Ascending aorta (tissue), 2 donors: ENCODE measurements around the gene KLK12. TPM values are rescaled to one million over a fixed set of nuclear protein-coding genes. Genes with fewer than 3 reads are reported as not detected.

Experiments used
- DNase-seq, 2 donors: peaks; one replicate each; pipeline ENCODE4 v3.0.0-alpha.2; 2019; ENCODE audit warnings: low spot score in 2 of 2
- H3K27ac ChIP-seq, 2 donors: fragments of 200-600 bp; sonication (generic); one replicate each; pipeline ENCODE4 v1.5.1; 2016 to 2017; ENCODE audit warnings: mild to moderate bottlenecking in 1 of 2
- H3K27me3 ChIP-seq: fragments of 200-600 bp; sonication (generic); one replicate; pipeline ENCODE4 v1.5.1; 2017
- H3K36me3 ChIP-seq, 2 donors: fragments of 200-600 bp; sonication (generic); one replicate each; pipeline ENCODE4 v1.5.1; 2016
- H3K4me1 ChIP-seq, 2 donors: fragments of 200-600 bp; sonication (generic); one replicate each; pipeline ENCODE4 v1.5.1; 2016 to 2017; ENCODE audit warnings: mild to moderate bottlenecking in 1 of 2
- H3K4me3 ChIP-seq, 2 donors: fragments of 200-600 bp; sonication (generic); one replicate each; pipeline ENCODE4 v1.5.1; 2016 to 2017; ENCODE audit warnings: mild to moderate bottlenecking in 1 of 2
- H3K9me3 ChIP-seq, 2 donors: fragments of 200-600 bp; sonication (generic); one replicate each; pipeline ENCODE4 v1.5.1; 2016
- CTCF ChIP-seq, 3 experiments: fragments of 200-600 bp in 2 of 3; fragments of 450-650 bp in 1 of 3; sonication (generic) in 2 of 3; IDR thresholded peaks; one replicate each; pipeline ENCODE4 v1.5.1; 2016 to 2019; ENCODE audit warnings: antibody characterized with exemption in 3 of 3, mild to moderate bottlenecking in 1 of 3, moderate library complexity in 1 of 3
- intact Hi-C: fragments of 100-400 bp; cut with DNase I; formaldehyde crosslinking; loops from one replicate; pipeline ENCODE4 v1.15.1; 2023
- total RNA-seq: library from RNA; depleted of rRNA; stranded (reverse); fragments of >200 nt; gene quantifications from one replicate; pipeline ENCODE4 v1.1.0, GENCODE V29; 2016

The KLK12 gene
- total RNA-seq, 1 donor from 2014 or later: not detected

DNA sequence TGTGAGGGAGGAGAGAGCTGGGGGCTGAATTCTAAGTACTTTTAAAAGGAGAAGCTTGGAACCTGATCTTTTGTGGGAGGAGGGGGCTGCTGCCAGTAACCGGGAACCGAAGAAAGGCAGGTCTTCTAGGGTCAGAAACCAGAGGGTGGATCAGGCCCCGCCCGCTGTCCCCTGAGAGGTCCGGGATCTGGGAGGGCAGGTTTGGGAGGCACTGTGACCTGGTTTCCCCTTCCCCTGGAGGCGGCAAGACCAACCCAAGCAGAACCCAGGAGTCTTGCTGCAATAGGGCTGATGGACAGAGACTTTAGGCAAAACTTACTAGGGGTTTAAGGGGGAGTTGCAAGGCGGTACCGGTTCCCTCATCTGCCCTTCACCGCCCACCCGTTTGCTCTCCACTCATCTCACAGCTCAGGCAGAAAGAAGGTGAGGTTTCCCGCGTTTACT lies 32.7 kb downstream of the KLK12 start:
- DNase-seq: no peak
- intact Hi-C loops: no loop called here
- no peaks in the 10 kb centered on the region for H3K36me3 ChIP-seq
- no peak overlapping the region for H3K27ac ChIP-seq
- no peak overlapping the region for H3K4me3 ChIP-seq
- TF ChIP-seq CTCF (IDR thresholded peaks at IDR 0.05): no peak
- H3K9me3 ChIP-seq: no peaks in the 10 kb centered on the region
- H3K27me3 ChIP-seq: no peaks in the 10 kb centered on the region
- no peaks in the 10 kb centered on the region for H3K4me1 ChIP-seq

- H3K36me3 ChIP-seq: no peaks in the 10 kb centered on the region
- intact Hi-C loops: no loop called here
- DNase-seq: no peak
- no peak within 1 kb of the TSS for H3K27ac ChIP-seq
- H3K4me3 ChIP-seq: no peak within 1 kb of the TSS
- no peaks in the 10 kb centered on the region for H3K4me1 ChIP-seq
- no peaks in the 10 kb centered on the region for H3K9me3 ChIP-seq
- TF ChIP-seq CTCF (IDR thresholded peaks at IDR 0.05): no peak
- no peaks in the 10 kb centered on the region for H3K27me3 ChIP-seq
Observed at GRCh38 chr19:51001515-51001914, 33.3 kb downstream of the KLK12 start, which contains the start of gene KLK8. Gene KLK8, minus strand, starts transcription at chr19:51001604. Its CDS starts 437 bp downstream, at chr19:51001167.

DNA sequence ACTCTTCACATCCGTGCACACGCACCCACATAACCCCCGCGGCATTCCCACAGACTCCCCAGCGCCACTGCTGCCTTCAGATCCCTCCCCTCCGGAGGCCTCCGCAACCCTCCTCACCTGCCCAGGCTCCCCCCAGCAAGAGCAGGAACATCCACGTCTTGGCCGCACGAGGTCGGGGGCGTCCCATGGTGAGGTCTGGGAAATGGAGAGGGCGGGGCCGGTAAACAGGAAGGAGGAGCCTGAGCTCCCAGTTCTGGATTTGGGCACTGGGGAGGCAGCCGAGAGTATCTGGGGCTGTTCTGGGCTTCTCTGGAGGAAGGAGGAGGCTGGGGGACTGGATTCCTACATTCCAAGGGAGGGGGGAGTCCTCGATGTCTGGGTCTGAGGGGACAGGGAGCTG lies 33.8 kb downstream of the KLK12 start:
- H3K36me3 ChIP-seq: no peaks in the 10 kb centered on the region
- no peaks in the 10 kb centered on the region for H3K4me1 ChIP-seq
- no peak overlapping the region for H3K4me3 ChIP-seq
- no peak for DNase-seq
- no peak for TF ChIP-seq CTCF (IDR thresholded peaks at IDR 0.05)
- H3K27me3 ChIP-seq: no peaks in the 10 kb centered on the region
- H3K27ac ChIP-seq: no peak overlapping the region
- intact Hi-C loops: no loop called here
- H3K9me3 ChIP-seq: no peaks in the 10 kb centered on the region

- H3K36me3 ChIP-seq: no peaks in the 10 kb centered on the region
- no peaks in the 10 kb centered on the region for H3K4me1 ChIP-seq
- no peak overlapping the region for H3K4me3 ChIP-seq
- no peak for DNase-seq
- no peaks in the 10 kb centered on the region for H3K27me3 ChIP-seq
- TF ChIP-seq CTCF (IDR thresholded peaks at IDR 0.05): no peak
- intact Hi-C loops: no loop called here
- no peak overlapping the region for H3K27ac ChIP-seq
- H3K9me3 ChIP-seq: no peaks in the 10 kb centered on the region
Observed at GRCh38 chr19:51000426-51000825, 34.4 kb downstream of the KLK12 start.

- no peak for DNase-seq
- H3K27ac ChIP-seq: no peak overlapping the region
- no peak for TF ChIP-seq CTCF (IDR thresholded peaks at IDR 0.05)
- no peaks in the 10 kb centered on the region for H3K36me3 ChIP-seq
- no peaks in the 10 kb centered on the region for H3K27me3 ChIP-seq
- intact Hi-C loops: no loop called here
- no peaks in the 10 kb centered on the region for H3K9me3 ChIP-seq
- no peak overlapping the region for H3K4me3 ChIP-seq
- H3K4me1 ChIP-seq: no peaks in the 10 kb centered on the region
Observed at GRCh38 chr19:50998686-50999085, 36.1 kb downstream of the KLK12 start.

DNA sequence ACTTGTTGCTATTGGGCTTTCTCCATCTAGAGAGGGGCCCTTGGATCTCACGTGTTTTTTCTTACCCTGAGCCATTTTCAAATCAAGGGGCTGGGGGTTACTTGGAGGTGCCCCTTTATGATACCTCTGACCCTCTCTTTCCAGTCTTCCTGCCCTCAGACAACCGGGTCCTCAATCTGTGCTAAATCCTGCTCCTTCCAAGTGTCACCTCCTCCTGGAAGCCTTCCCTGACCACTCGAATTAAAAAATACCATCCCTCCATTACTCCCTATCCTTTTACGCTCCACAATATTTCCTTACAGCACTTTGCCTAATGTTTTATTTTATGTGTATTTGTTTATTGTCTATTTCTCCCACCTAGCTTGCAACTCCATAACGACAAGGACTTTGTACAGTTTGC lies 36.7 kb downstream of the KLK12 start:
- Histone ChIP-seq H3K36me3 (no peaks in the 10 kb centered on the region), H3K4me3 (no peak overlapping the region), H3K4me1 (no peaks in the 10 kb centered on the region), H3K27ac (no peak overlapping the region), H3K27me3 (no peaks in the 10 kb centered on the region), H3K9me3 (no peaks in the 10 kb centered on the region)
- TF ChIP-seq CTCF (IDR thresholded peaks at IDR 0.05): no peak
- intact Hi-C loops: no loop called here
- DNase-seq: no peak
